HG03460 (cell line): ENCODE data around the gene CIITA.

ENCODE experiments used
- ATAC-seq: cut with Tn5 transposase; IDR thresholded peaks from one replicate; pipeline ENCODE4 v1.9.1; 2021; ENCODE audit not compliant: unreplicated experiment

The CIITA gene

DNA sequence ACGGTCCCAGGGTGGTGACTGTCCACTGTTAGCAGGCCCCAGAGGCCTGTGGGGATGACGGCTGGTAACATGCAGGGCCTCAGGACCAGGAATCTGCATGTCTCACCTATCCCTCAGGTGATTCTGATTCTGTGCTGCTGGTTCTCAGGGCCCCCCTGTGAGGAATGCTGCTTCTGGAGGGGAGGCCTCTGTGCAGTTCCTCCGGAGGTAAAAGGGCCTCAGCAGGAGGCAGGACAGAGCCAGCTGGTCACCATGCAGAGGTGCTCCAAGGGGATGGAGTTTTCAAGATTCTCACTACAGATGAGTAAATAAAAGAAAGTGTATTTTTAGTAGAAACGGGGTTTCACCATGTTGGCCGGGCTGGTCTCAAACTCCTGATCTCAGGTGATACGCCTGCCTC is 101.1 kb downstream of the CIITA start:
- ATAC-seq: no peak

DNA sequence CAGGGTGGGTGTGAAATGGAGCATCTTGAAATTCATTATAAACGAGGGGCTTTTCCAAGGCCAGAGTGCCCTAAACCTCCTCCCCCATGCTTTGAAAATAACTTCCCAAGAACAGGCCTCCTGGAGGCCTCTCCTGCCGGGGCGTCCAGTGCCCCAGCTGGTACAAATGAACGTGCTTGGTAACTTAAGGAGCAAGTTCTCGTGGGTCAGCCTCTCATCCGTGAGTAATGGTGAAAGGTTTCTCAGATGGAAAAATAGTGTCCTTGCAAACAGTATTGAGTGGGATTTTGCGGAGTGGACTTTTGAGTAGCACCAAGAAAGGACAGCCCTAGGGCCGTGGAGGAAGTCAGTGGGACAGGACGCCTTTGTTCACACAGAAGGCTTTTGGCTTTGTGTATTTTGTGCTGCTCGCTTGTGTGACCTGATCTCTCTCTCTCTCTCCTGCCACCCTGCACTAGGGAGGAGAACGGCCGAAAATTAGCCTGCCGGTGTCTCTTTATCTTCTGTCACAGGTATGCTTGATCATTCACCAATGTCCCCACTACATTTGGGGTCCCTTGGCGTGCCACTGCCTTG is 102.0 kb downstream of the CIITA start:
- ATAC-seq: no peak

DNA sequence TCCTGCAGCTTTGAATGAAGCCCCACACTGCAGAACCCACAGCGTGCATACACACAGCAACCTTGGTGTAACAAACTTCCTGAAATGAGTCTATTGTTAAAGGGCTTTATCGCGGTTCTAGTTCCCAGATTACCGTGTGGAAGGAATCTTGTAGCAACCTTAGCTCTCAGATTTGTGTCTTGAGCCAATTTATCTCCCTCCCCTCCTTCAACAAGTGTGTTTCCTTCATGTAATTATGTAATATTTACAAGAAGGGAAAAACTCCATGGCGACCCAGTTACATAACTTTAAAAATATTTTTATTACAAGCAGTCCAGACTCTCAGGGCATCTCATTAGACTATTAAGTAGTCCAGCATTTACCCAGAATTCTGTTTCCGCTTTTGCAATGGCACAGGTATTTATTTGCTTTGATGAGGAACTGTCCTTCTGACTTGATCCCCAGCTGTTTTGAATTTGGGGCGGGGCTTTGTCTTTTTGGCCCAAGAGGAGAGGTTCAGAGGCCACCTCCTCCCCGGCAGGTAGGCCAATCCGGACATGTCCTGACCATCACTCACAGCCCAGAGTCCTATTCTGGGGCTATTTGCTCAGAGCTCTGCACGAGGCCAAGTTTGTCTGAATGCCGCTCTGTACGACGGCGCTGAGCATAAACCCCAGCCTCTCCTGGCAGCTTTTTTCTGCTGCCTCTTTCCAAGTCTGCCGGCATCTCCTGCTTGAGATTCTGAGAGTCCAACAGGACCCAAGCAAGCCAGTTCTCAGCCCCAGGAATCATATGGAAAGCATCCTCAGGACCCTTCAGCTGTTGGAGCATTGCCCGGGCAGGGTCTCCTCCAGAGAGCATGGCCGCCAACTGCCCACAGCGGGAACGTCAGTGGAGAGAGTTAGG is 103.0 kb downstream of the CIITA start:
- no peak for ATAC-seq

DNA sequence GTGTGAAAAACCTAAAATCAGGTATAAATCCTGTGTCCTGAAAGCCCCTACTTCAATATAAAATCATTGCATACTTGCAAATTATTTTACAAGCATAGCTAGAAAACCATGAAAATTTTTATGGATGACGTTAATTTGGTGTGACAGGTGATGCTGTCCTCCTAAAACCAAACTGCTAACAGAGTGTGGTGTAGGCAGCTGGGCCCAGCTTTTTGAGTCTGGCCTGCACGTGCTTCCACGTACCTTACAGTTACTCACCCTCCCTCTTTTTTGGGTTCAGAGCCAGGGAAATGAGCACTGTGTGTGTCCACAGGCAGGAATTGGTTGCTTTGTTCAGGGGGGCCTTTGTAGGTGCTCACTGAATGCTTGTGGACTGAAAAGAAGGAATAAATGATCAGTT is 103.8 kb downstream of the CIITA start:
- no peak for ATAC-seq

DNA sequence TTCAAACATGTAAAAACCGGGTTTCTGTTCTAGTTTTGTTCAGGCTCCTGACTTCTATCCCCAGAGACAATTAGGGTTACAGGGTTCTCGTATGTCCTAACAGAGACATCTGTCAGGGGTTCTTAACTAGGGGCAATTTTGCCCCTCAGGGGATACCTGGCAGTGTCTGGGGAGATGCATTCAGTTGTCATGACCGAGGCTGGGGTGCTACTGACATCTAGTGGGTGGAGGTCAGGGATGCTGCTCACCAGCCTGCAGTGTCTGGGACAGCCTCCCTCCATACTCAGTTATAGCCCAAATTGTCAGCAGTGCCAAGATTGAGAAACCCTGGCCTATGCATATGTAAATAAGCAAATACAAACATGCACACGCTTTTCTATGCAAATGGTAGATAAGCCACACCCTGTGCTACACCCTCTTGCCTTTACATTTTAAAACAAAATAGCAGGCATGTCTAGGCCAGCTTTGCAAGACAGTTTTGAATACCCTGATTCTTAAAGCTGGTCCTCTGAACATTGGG is 104.8 kb downstream of the CIITA start:
- ATAC-seq: peak; percentile 70

DNA sequence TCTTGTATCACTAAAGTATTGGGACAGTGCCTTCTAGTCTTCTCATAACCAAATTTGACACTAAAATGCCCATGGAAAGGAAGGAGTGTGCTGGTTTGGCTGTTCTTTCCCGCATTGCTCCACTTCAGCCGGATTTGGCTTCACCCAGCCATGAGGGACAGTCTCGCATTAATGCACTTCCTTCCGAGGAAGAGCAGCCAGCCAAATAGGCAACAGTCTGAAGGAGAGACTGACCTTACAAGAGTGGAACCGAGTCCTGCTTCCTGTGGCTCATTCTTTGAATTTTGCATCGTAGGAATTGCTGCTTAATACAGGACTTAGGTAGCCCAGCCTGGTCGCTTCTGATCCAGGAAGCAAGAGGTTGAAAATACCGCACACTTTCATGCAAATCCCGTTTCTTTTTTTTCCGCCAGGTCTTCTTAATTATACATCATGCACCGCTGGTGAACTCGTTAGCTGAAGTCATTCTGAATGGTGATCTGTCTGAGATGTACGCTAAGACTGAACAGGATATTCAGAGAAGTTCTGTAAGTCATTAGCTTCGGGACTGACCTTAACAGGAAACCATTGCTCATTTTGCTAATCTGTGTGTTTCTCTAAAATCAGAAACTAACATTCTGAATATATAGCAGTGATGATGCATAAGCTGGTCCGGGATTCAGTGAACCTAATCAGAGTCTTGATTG is 105.6 kb downstream of the CIITA start:
- ATAC-seq: no peak

DNA sequence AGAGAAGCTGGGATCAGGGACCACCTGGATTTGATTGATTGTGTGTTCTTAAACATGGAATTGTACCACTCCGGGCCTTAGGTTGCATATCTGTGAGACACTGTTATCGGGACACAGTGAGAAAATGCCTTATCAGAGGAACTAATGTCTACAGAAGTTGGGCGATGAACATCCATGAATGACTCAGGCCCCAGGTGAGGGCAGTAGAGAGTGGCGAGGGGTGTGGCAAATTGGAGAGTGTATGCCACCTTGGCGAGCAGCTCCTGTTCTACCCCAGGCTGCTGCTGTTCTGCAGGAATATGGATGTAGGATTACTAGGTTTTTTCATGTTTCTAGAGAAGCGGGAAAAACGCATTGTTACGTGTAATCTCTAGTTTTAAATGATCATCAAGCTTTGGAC is 106.2 kb downstream of the CIITA start:
- no peak for ATAC-seq

DNA sequence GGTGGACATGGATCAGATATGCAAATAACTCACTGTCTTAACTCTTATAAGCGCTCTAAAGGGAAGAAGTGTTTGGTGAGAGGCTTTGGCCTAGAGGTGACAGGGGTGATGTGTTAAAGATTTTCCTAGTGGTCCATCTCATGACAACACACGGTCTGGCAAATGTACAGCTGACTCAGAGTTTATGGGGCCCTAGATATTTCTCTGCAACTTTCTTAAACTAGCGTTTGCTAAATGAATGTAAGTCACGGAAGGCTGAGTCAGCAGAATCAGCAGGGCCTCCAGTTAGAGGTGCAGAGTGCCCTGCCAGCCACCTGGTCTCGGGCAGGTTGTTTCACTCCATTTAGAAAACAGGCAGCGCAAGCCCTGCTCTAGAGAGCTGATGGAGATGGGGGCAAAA is 107.5 kb downstream of the CIITA start:
- no peak for ATAC-seq
